Inflammatory macrophage treated with lipopolysaccharide for 4 hours (primary cell): ENCODE results near the gene EIF4EBP2.

Source experiments
- DNase-seq: peaks from one replicate; pipeline ENCODE4 v3.0.0-alpha.2; 2020

EIF4EBP2 gene

GRCh38 chr10:70433581-70434280, 29.8 kb downstream of the EIF4EBP2 start:
- DNase-seq = no peak

- DNase-seq = no peak
Observed at GRCh38 chr10:70435241-70436085, 31.5 kb downstream of the EIF4EBP2 start.

GRCh38 chr10:70437721-70438120, 33.8 kb downstream of the EIF4EBP2 start:
- no peak for DNase-seq

GRCh38 chr10:70440296-70441160, 36.6 kb downstream of the EIF4EBP2 start:
- DNase-seq = no peak

GRCh38 chr10:70441161-70441894, 37.4 kb downstream of the EIF4EBP2 start, which contains the start of gene NODAL:
TSS of gene NODAL (minus strand) at chr10:70441681. CDS start at chr10:70441667, 14 bp downstream.
- no peak for DNase-seq

- DNase-seq = no peak
Observed at GRCh38 chr10:70441895-70442309, 38.0 kb downstream of the EIF4EBP2 start.

GRCh38 chr10:70442332-70442988, 38.5 kb downstream of the EIF4EBP2 start:
- no peak for DNase-seq

- no peak for DNase-seq
Observed at GRCh38 chr10:70444744-70445143, 40.8 kb downstream of the EIF4EBP2 start.

GRCh38 chr10:70445718-70446657, 42.0 kb downstream of the EIF4EBP2 start:
- no peak for DNase-seq

GRCh38 chr10:70448236-70448635, 44.3 kb downstream of the EIF4EBP2 start:
- DNase-seq = no peak

- no peak for DNase-seq
Observed at GRCh38 chr10:70455213-70455630, 51.3 kb downstream of the EIF4EBP2 start.

- DNase-seq = no peak
Observed at GRCh38 chr10:70456164-70456563, 52.2 kb downstream of the EIF4EBP2 start.

- DNase-seq = peak; percentile 70
Observed at GRCh38 chr10:70457759-70458305, 53.9 kb downstream of the EIF4EBP2 start.

GRCh38 chr10:70458329-70459060, 54.5 kb downstream of the EIF4EBP2 start:
- peak; percentile 80 for DNase-seq

GRCh38 chr10:70459061-70459773, 55.3 kb downstream of the EIF4EBP2 start:
- DNase-seq = peak; percentile 39

- DNase-seq = no peak
Observed at GRCh38 chr10:70459774-70460490, 56.0 kb downstream of the EIF4EBP2 start.

GRCh38 chr10:70461397-70462348, 57.7 kb downstream of the EIF4EBP2 start:
- DNase-seq = peak; percentile 41
